Neural progenitor cell (in vitro differentiated cells): ENCODE results near the gene CYP1A2.

Source experiments
- EZH2 ChIP-seq: fragments of 200-600 bp; sonication (generic); IDR thresholded peaks from 2 replicates; pipeline ENCODE4 v1.6.1; 2017; ENCODE audit warnings: antibody characterized with exemption, mild to moderate bottlenecking, moderate library complexity
- EZH2phosphoT487 ChIP-seq: fragments of 200-600 bp; sonication (generic); IDR thresholded peaks from 2 replicates; pipeline ENCODE4 v1.6.1; 2017; ENCODE audit warnings: antibody characterized with exemption
- TF ChIP-seq, protein P1 (sequence below): fragments of 200-600 bp; sonication (generic); IDR thresholded peaks from 2 replicates; pipeline ENCODE4 v1.5.1; 2017; ENCODE audit warnings: antibody characterized with exemption, mild to moderate bottlenecking

GRCh38 chr15:74775132-74775562 lies 26.5 kb downstream of the CYP1A2 start:
- TF ChIP-seq, protein P1, sequence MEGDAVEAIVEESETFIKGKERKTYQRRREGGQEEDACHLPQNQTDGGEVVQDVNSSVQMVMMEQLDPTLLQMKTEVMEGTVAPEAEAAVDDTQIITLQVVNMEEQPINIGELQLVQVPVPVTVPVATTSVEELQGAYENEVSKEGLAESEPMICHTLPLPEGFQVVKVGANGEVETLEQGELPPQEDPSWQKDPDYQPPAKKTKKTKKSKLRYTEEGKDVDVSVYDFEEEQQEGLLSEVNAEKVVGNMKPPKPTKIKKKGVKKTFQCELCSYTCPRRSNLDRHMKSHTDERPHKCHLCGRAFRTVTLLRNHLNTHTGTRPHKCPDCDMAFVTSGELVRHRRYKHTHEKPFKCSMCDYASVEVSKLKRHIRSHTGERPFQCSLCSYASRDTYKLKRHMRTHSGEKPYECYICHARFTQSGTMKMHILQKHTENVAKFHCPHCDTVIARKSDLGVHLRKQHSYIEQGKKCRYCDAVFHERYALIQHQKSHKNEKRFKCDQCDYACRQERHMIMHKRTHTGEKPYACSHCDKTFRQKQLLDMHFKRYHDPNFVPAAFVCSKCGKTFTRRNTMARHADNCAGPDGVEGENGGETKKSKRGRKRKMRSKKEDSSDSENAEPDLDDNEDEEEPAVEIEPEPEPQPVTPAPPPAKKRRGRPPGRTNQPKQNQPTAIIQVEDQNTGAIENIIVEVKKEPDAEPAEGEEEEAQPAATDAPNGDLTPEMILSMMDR: no peak
- TF ChIP-seq EZH2 (no peak), EZH2phosphoT487 (no peak)
